SK-N-SH (cell line): ENCODE measurements around the gene POP4. TPM values are rescaled to one million over a fixed set of nuclear protein-coding genes. Genes with fewer than 3 reads are reported as not detected.

Source experiments
- CTCF ChIA-PET: fragments of 300-600, 350-600 bp; formaldehyde crosslinking; extraction: SDS; loops from one replicate; lab custom pipeline; 2021; lab: Yijun Ruan, JAX
- POLR2A ChIA-PET: fragments of 350-600 bp; sonication (Branson Sonifier 250); formaldehyde crosslinking; extraction: SDS; loops from one replicate; lab custom pipeline; 2020; ENCODE audit warnings: antibody characterized with exemption, inconsistent platforms; lab: Yijun Ruan, JAX
- DNase-seq: peaks from one replicate; pipeline ENCODE4 v3.0.0; 2012
- H2AFZ ChIP-seq: fragments of 200-600 bp; sonication (generic); 2 replicates; pipeline ENCODE4 v1.8.1; 2016; ENCODE audit warnings: antibody characterized with exemption, mild to moderate bottlenecking, low read depth
- H3F3A ChIP-seq: fragments of 200-600 bp; sonication (generic); replicated peaks from 2 replicates; pipeline ENCODE3; 2016; ENCODE audit warnings: antibody characterized with exemption, mild to moderate bottlenecking; ENCODE audit not compliant: insufficient read depth
- H3K27ac ChIP-seq, 2 experiments: fragments of 200-500 bp in 1 of 2; fragments of 200-600 bp in 1 of 2; sonication (Bioruptor generic) in 1 of 2; sonication (generic), shearing (Covaris generic) in 1 of 2; 2 replicates each; pipeline versions ENCODE4 v1.5.1 to v1.6.1; 2014 to 2016; ENCODE audit warnings: low read depth in 2 of 2, inconsistent platforms in 1 of 2, low read length in 1 of 2, mild to moderate bottlenecking in 1 of 2, mixed read lengths in 1 of 2
- H3K27me3 ChIP-seq: fragments of 200-600 bp; sonication (generic), shearing (Covaris generic); 2 replicates; pipeline ENCODE4 v1.6.1; 2016; ENCODE audit warnings: mixed run types; ENCODE audit not compliant: insufficient read depth
- H3K36me3 ChIP-seq, 2 experiments: fragments of 200-500 bp in 1 of 2; fragments of 200-600 bp in 1 of 2; sonication (Bioruptor generic) in 1 of 2; sonication (generic) in 1 of 2; replicated peaks in 1 of 2; 2 replicates each; pipeline versions ENCODE3 to v1.5.1; 2014 to 2016; ENCODE audit warnings: low read length in 1 of 2, mild to moderate bottlenecking in 1 of 2; ENCODE audit not compliant: insufficient read depth in 2 of 2, control insufficient read depth in 1 of 2
- H3K4me1 ChIP-seq, 2 experiments: fragments of 200-500 bp in 1 of 2; fragments of 200-600 bp in 1 of 2; sonication (Bioruptor generic) in 1 of 2; sonication (generic), shearing (Covaris generic) in 1 of 2; 2 replicates each; pipeline versions ENCODE4 v1.5.1 to v1.6.1; 2014 to 2016; ENCODE audit warnings: low read depth in 1 of 2, low read length in 1 of 2, mixed run types in 1 of 2; ENCODE audit not compliant: insufficient read depth in 2 of 2, control insufficient read depth in 1 of 2
- H3K4me2 ChIP-seq: fragments of 200-600 bp; sonication (generic), shearing (Covaris generic); 2 replicates; pipeline ENCODE4 v1.6.1; 2017; ENCODE audit warnings: mixed run types
- H3K4me3 ChIP-seq, 2 experiments: fragments of 200-500 bp in 1 of 2; fragments of 200-600 bp in 1 of 2; sonication (Bioruptor generic) in 1 of 2; sonication (generic), shearing (Covaris generic) in 1 of 2; 2 replicates each; pipeline versions ENCODE4 v1.5.1 to v1.8.1; 2014 to 2016; ENCODE audit warnings: low read depth in 2 of 2, inconsistent platforms in 1 of 2, low read length in 1 of 2, mild to moderate bottlenecking in 1 of 2, mixed read lengths in 1 of 2, moderate library complexity in 1 of 2
- H3K79me2 ChIP-seq: fragments of 200-600 bp; sonication (generic); 2 replicates; pipeline ENCODE4 v1.8.1; 2017; ENCODE audit warnings: mild to moderate bottlenecking; ENCODE audit not compliant: insufficient read depth
- H3K9ac ChIP-seq: fragments of 200-600 bp; sonication (generic); 2 replicates; pipeline ENCODE4 v1.6.1; 2017; ENCODE audit warnings: mixed run types
- H3K9me2 ChIP-seq: fragments of 200-600 bp; sonication (generic); 2 replicates; pipeline ENCODE4 v1.6.1; 2017; ENCODE audit warnings: mixed run types
- H3K9me3 ChIP-seq: fragments of 200-600 bp; sonication (generic); 2 replicates; pipeline ENCODE4 v1.6.1; 2017; ENCODE audit warnings: mixed run types, mild to moderate bottlenecking, moderate library complexity
- H4K20me1 ChIP-seq: fragments of 200-600 bp; sonication (generic); 2 replicates; pipeline ENCODE4 v1.6.1; 2017; ENCODE audit warnings: mild to moderate bottlenecking, mixed run types; ENCODE audit not compliant: insufficient read depth
- CHD2 ChIP-seq: fragments of 150-350 bp; IDR thresholded peaks from 2 replicates; pipeline ENCODE4 v1.6.1; 2018; ENCODE audit warnings: low read length; ENCODE audit not compliant: partially characterized antibody
- GATA2 ChIP-seq: sonication (generic); formaldehyde crosslinking; IDR thresholded peaks from 2 replicates; pipeline ENCODE4 v1.5.0; 2020; ENCODE audit warnings: mild to moderate bottlenecking, missing genetic modification reagents
- MEF2A ChIP-seq: IDR thresholded peaks from 2 replicates; pipeline ENCODE4 v1.4.0; 2012; ENCODE audit warnings: low read depth, borderline replicate concordance
- SMC3 ChIP-seq: IDR thresholded peaks from 2 replicates; pipeline ENCODE4 v1.6.1; 2012; ENCODE audit warnings: low read depth, low read length, improper control_type of control experiment
- TAF1 ChIP-seq: IDR thresholded peaks from 2 replicates; pipeline ENCODE4 v1.6.1; 2012; ENCODE audit warnings: low read depth, mild to moderate bottlenecking, low read length, moderate library complexity, borderline replicate concordance
- TCF12 ChIP-seq: IDR thresholded peaks from 2 replicates; pipeline ENCODE4 v1.4.0; 2012
- WGBS: methylation state at CpG from one replicate; pipeline ENCODE4 v1.1.6; 2017; ENCODE audit warnings: low lambda C conversion rate; 5-methylcytosine and 5-hydroxymethylcytosine counted together
- polyA plus RNA-seq, 3 experiments: library from polyadenylated mRNA; depleted of rRNA; stranded (reverse); fragments of >200 nt; gene quantifications; 2 replicates each; pipeline ENCODE4 v1.2.3, GENCODE V29; 2012

POP4 gene
- polyA plus RNA-seq, 1 of the 3 experiments (the other 2 are of a cell fraction), result 75.4 TPM

- TF ChIP-seq TAF1, result no peak
- no peak for TF ChIP-seq SMC3
- TF ChIP-seq GATA2, result no peak
- no peak for TF ChIP-seq TCF12
- TF ChIP-seq MEF2A, result no peak
Observed at GRCh38 chr19:29665215-29665825, 59.2 kb downstream of the POP4 start, which contains the start of gene PLEKHF1 (continued).

GRCh38 chr19:29665826-29666577 lies 59.9 kb downstream of the POP4 start:
- peaks cover 14 to 27% of the 10 kb centered on the region in 2 experiments; a peak in 3 of 4 replicates for H3K4me1 ChIP-seq
- TF ChIP-seq CHD2, result no peak
- H3K27me3 ChIP-seq, result no peaks in the 10 kb centered on the region
- peaks cover 18% of the 10 kb centered on the region for H3F3A ChIP-seq
- DNase-seq, result peak; percentile 70
- H3K9ac ChIP-seq, result peak overlapping the region; percentile 70
- H3K79me2 ChIP-seq, result peaks cover 4% of the 10 kb centered on the region; the same call in 1 of the 2 replicates
- ChIA-PET CTCF (interaction anchor here (0.9 to 3.9 kb wide), 7 partner anchors 9 to 60 kb away, joined by 3 to 19 read pairs (median 10); partner anchors contain the start of gene POP4), POLR2A (interaction anchor here (0.6 to 1.4 kb wide), 4 partner anchors 9 to 60 kb away, joined by 3 to 5 read pairs (median 4); partner anchors contain the start of genes C19orf12 and POP4)
- WGBS, result 31% methylated on average over 14 of the region's 30 CpGs
- H3K4me3 ChIP-seq, result peak overlapping the region; percentile 74 to 82
- no peaks in the 10 kb centered on the region for H3K9me3 ChIP-seq
- no peaks in the 10 kb centered on the region for H3K36me3 ChIP-seq
- H2AFZ ChIP-seq, result peak overlapping the region; percentile 92; the same call in 1 of the 2 replicates
- H3K4me2 ChIP-seq, result peak overlapping the region; percentile 94
- no peaks in the 10 kb centered on the region for H3K9me2 ChIP-seq
- peak overlapping the region; percentile 40 to 48; a peak in 3 of 4 replicates for H3K27ac ChIP-seq
- no peaks in the 10 kb centered on the region for H4K20me1 ChIP-seq

Other genes with a start within 250 kb of the POP4 start
- gene VSTM2B, start 80.3 kb upstream of the POP4 start, polyA plus RNA-seq (2012; rRNA removed), result not detected in 2 replicates
- gene PLEKHF1, start 59.2 kb downstream of the POP4 start, polyA plus RNA-seq (2012; rRNA removed), result 3.9 TPM in 2 replicates
- 26.4 and 30.5 TPM in 2 replicates for gene C19orf12, start 109.0 kb downstream of the POP4 start, polyA plus RNA-seq (2012; rRNA removed)
- 8.9 and 9.0 TPM in 2 replicates for gene CCNE1, start 205.7 kb downstream of the POP4 start, polyA plus RNA-seq (2012; rRNA removed)